Measurements from ENCODE around the gene GRAP. TPM values are rescaled to one million over a fixed set of nuclear protein-coding genes. Genes with fewer than 3 reads are reported as not detected.

The GRAP gene
- total and polyA plus RNA-seq, 2 experiments from 2014 or later = 0.54 TPM; not detected in 1

- Histone ChIP-seq H3K4me3 (no peak overlapping the region), H3K27ac (no peak overlapping the region), H3K4me1 (ENCODE audit: insufficient read depth) (peaks cover 7% of the 10 kb centered on the region), H3K27me3 (no peaks in the 10 kb centered on the region), H3K4me2 (no peak overlapping the region), H4K20me1 (ENCODE audit: insufficient read depth, poor library complexity, severe bottlenecking) (no peaks in the 10 kb centered on the region), H3K79me2 (no peaks in the 10 kb centered on the region), H2AFZ (no peak overlapping the region), H3K36me3 (replicated peaks; ENCODE audit: insufficient read depth, low read depth) (no peaks in the 10 kb centered on the region), H3K9me3 (ENCODE audit: low read depth) (no peaks in the 10 kb centered on the region), H3K9me2 (replicated peaks; ENCODE audit: insufficient read depth) (no peaks in the 10 kb centered on the region)
- WGBS (ENCODE audit: low lambda C conversion rate, missing lambda C conversion rate) = 92% methylated on average over 22 of the region's 22 CpGs
- DNase-seq (ENCODE audit: low spot score) = no peak
- TF ChIP-seq CTCF (IDR thresholded peaks at IDR 0.05; ENCODE audit: poor library complexity) (no peak), EZH2 (IDR thresholded peaks at IDR 0.05; ENCODE audit: borderline replicate concordance) (no peak), EZH2phosphoT487 (IDR thresholded peaks at IDR 0.05; ENCODE audit: low read depth, severe bottlenecking, unreplicated experiment) (no peak)
Measured at GRCh38 chr17:19012171-19013080, 34.3 kb downstream of the GRAP start.

GRCh38 chr17:19011581-19011980, 35.2 kb downstream of the GRAP start:
- H2AFZ ChIP-seq = no peak overlapping the region

GRCh38 chr17:19010729-19011505, 35.8 kb downstream of the GRAP start:
- no peak for TF ChIP-seq CTCF (IDR thresholded peaks at IDR 0.05; ENCODE audit: poor library complexity)
- no peak for TF ChIP-seq EZH2 (IDR thresholded peaks at IDR 0.05; ENCODE audit: borderline replicate concordance)
- TF ChIP-seq EZH2phosphoT487 (IDR thresholded peaks at IDR 0.05; ENCODE audit: low read depth, severe bottlenecking, unreplicated experiment) = no peak
- no peak overlapping the region for H3K4me2 ChIP-seq
- H4K20me1 ChIP-seq (ENCODE audit: insufficient read depth, poor library complexity, severe bottlenecking) = no peaks in the 10 kb centered on the region
- H3K36me3 ChIP-seq (replicated peaks; ENCODE audit: insufficient read depth, low read depth) = no peaks in the 10 kb centered on the region
- no peak overlapping the region for H2AFZ ChIP-seq
- H3K79me2 ChIP-seq = no peaks in the 10 kb centered on the region
- H3K27me3 ChIP-seq = no peaks in the 10 kb centered on the region
- peak overlapping the region; percentile 34 for H3K27ac ChIP-seq
- peaks cover 7% of the 10 kb centered on the region for H3K4me1 ChIP-seq (ENCODE audit: insufficient read depth)
- H3K9me2 ChIP-seq (replicated peaks; ENCODE audit: insufficient read depth) = no peaks in the 10 kb centered on the region
- peak; percentile 69 for DNase-seq (ENCODE audit: low spot score)
- no peaks in the 10 kb centered on the region for H3K9me3 ChIP-seq (ENCODE audit: low read depth)
- 56% methylated on average over 11 of the region's 11 CpGs for WGBS (ENCODE audit: low lambda C conversion rate, missing lambda C conversion rate)
- H3K4me3 ChIP-seq = no peak overlapping the region

More at GRCh38 chr17:19011581-19011980, 35.2 kb downstream of the GRAP start:
- no peaks in the 10 kb centered on the region for H3K36me3 ChIP-seq (replicated peaks; ENCODE audit: insufficient read depth, low read depth)
- TF ChIP-seq EZH2 (IDR thresholded peaks at IDR 0.05; ENCODE audit: borderline replicate concordance) (no peak), CTCF (IDR thresholded peaks at IDR 0.05; ENCODE audit: poor library complexity) (no peak), EZH2phosphoT487 (IDR thresholded peaks at IDR 0.05; ENCODE audit: low read depth, severe bottlenecking, unreplicated experiment) (no peak)
- no peak overlapping the region for H3K4me3 ChIP-seq
- no peak overlapping the region for H3K4me2 ChIP-seq
- H3K27me3 ChIP-seq = no peaks in the 10 kb centered on the region
- DNase-seq (ENCODE audit: low spot score) = no peak
- no peaks in the 10 kb centered on the region for H3K79me2 ChIP-seq
- H3K9me2 ChIP-seq (replicated peaks; ENCODE audit: insufficient read depth) = no peaks in the 10 kb centered on the region
- H4K20me1 ChIP-seq (ENCODE audit: insufficient read depth, poor library complexity, severe bottlenecking) = no peaks in the 10 kb centered on the region
- no peaks in the 10 kb centered on the region for H3K9me3 ChIP-seq (ENCODE audit: low read depth)
- whole genome bisulfite sequencing (ENCODE audit: low lambda C conversion rate, missing lambda C conversion rate) = 92% methylated on average over 5 of the region's 6 CpGs
- H3K27ac ChIP-seq = peak overlapping the region; percentile 34
- H3K4me1 ChIP-seq (ENCODE audit: insufficient read depth) = peaks cover 7% of the 10 kb centered on the region
